ENCODE results near the gene ADAM23.

GRCh38 chr2:206518997-206519396 lies 75.7 kb downstream of the ADAM23 start:
- TF ChIP-seq EP300 (IDR thresholded peaks at IDR 0.05) (no peak), CTCF (IDR thresholded peaks at IDR 0.05) (no peak), CEBPB (IDR thresholded peaks at IDR 0.05) (no peak), USF2 (IDR thresholded peaks at IDR 0.05) (no peak), JUNB (IDR thresholded peaks at IDR 0.05) (no peak), HDAC2 (IDR thresholded peaks at IDR 0.05) (no peak), POLR2A (IDR thresholded peaks at IDR 0.05; ENCODE audit: low read length) (no peak), EHMT2 (IDR thresholded peaks at IDR 0.05; ENCODE audit: low read depth) (no peak), BCL3 (IDR thresholded peaks at IDR 0.05) (no peak)

Measured in A549 (cell line).